ENCODE data around the gene CACNA1A.

GRCh38 chr19:13281567-13282291 is 224.6 kb downstream of the CACNA1A start:
- no peak for TF ChIP-seq POLR2A (IDR thresholded peaks at IDR 0.05)
- TF ChIP-seq CTCF (IDR thresholded peaks at IDR 0.05) = no peak
